ENCODE measurements around the gene PTGS1.

DNA sequence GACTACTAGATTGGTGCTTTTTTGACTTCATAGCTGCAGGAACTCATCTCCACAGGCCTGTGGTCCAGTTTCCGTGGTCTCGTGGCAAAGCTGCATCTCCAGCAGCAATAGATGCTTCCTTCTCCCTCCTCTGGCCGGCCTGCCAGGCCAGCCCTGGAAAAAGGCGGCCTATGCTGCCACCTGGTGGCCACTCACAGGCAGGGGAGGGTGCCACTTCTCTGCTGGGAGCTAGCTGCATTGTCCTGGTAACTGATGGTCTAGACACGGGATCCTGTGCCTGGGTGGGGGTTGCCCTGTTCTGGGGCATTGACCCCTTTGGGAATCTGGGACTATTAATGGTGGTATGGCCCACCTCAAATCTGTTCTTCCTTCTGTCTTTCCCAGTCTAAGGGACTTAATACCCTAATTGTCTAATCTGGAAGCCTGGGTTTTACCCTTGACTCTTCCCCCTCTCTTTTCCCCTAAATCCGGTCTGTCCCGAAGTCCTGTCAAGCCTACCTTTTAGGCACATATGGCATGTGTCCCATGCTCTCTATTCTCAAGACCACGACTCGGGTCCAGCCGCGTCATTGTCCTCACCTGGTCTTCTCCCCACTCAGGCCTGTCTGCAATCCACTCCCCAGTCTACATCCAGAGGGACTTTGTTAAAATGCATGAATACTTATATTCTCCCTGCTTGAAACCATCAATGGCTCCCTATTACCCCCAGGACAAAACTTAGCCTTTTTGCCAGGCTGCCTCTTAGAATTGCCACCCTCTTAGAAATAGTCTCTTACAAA lies 20.1 kb upstream of the PTGS1 start:
- TF ChIP-seq, protein P1, sequence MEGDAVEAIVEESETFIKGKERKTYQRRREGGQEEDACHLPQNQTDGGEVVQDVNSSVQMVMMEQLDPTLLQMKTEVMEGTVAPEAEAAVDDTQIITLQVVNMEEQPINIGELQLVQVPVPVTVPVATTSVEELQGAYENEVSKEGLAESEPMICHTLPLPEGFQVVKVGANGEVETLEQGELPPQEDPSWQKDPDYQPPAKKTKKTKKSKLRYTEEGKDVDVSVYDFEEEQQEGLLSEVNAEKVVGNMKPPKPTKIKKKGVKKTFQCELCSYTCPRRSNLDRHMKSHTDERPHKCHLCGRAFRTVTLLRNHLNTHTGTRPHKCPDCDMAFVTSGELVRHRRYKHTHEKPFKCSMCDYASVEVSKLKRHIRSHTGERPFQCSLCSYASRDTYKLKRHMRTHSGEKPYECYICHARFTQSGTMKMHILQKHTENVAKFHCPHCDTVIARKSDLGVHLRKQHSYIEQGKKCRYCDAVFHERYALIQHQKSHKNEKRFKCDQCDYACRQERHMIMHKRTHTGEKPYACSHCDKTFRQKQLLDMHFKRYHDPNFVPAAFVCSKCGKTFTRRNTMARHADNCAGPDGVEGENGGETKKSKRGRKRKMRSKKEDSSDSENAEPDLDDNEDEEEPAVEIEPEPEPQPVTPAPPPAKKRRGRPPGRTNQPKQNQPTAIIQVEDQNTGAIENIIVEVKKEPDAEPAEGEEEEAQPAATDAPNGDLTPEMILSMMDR (IDR thresholded peaks at IDR 0.05): peak; percentile 81
- TF ChIP-seq, protein P2, sequence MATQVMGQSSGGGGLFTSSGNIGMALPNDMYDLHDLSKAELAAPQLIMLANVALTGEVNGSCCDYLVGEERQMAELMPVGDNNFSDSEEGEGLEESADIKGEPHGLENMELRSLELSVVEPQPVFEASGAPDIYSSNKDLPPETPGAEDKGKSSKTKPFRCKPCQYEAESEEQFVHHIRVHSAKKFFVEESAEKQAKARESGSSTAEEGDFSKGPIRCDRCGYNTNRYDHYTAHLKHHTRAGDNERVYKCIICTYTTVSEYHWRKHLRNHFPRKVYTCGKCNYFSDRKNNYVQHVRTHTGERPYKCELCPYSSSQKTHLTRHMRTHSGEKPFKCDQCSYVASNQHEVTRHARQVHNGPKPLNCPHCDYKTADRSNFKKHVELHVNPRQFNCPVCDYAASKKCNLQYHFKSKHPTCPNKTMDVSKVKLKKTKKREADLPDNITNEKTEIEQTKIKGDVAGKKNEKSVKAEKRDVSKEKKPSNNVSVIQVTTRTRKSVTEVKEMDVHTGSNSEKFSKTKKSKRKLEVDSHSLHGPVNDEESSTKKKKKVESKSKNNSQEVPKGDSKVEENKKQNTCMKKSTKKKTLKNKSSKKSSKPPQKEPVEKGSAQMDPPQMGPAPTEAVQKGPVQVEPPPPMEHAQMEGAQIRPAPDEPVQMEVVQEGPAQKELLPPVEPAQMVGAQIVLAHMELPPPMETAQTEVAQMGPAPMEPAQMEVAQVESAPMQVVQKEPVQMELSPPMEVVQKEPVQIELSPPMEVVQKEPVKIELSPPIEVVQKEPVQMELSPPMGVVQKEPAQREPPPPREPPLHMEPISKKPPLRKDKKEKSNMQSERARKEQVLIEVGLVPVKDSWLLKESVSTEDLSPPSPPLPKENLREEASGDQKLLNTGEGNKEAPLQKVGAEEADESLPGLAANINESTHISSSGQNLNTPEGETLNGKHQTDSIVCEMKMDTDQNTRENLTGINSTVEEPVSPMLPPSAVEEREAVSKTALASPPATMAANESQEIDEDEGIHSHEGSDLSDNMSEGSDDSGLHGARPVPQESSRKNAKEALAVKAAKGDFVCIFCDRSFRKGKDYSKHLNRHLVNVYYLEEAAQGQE (IDR thresholded peaks at IDR 0.05; ENCODE audit: insufficient read depth in 1 of 2, low read depth in 2 of 2, low read length in 1 of 2): no peak
